ENCODE data around the gene STK39.

Gene STK39

DNA sequence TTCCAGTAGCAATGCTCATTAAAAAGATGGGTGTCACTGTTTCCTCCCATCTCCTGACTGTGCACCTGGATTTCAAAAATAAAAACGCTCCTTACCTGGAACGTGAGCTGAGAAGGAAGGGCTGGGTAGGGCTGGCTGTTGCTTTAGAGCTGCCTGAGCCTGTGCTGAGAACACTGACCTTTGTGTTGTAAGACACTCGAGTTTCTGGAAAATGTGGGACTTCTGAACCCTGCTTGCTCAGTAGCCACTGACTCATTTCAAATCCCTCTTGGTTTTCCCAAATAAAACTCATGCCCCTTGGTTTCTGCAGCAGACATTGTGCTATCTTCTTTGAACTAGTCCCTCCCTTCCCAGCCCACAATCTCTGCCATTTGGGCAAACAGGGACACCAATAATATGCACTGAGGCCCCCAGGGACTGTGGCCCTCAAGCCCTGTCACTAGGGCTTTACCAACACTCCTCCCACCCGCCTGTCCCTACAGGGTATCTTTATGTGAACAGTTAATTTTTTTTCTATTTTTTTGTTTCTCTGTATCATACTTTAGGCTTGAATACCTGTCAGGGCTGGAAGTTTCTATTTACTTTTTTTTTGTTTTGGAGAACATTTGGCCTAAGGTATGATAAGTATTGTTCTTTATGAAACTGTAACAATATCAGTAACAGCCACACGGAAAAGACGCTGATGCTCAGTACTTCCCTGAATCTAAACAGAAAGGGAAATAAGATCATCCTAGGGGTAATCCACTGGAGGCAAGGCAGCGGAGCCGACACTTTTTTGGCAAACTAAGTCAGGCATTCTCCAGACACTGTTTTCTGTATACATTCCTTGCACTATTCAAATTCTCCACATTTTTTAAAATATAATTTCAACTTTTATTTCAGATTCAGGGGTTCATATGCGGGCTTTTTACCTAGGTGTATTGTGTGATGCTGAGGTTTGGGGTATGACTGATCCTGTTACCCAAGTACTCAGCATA lies 280.2 kb downstream of the STK39 start:
- H3K9ac ChIP-seq = no peak overlapping the region
- TF ChIP-seq, protein P1, sequence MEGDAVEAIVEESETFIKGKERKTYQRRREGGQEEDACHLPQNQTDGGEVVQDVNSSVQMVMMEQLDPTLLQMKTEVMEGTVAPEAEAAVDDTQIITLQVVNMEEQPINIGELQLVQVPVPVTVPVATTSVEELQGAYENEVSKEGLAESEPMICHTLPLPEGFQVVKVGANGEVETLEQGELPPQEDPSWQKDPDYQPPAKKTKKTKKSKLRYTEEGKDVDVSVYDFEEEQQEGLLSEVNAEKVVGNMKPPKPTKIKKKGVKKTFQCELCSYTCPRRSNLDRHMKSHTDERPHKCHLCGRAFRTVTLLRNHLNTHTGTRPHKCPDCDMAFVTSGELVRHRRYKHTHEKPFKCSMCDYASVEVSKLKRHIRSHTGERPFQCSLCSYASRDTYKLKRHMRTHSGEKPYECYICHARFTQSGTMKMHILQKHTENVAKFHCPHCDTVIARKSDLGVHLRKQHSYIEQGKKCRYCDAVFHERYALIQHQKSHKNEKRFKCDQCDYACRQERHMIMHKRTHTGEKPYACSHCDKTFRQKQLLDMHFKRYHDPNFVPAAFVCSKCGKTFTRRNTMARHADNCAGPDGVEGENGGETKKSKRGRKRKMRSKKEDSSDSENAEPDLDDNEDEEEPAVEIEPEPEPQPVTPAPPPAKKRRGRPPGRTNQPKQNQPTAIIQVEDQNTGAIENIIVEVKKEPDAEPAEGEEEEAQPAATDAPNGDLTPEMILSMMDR (IDR thresholded peaks at IDR 0.05) = no peak
- H3K79me2 ChIP-seq = no peaks in the 10 kb centered on the region
- no peaks in the 10 kb centered on the region for H3K36me3 ChIP-seq (ENCODE audit: control insufficient read depth, insufficient read depth, low read length)
- no peak overlapping the region for H2AFZ ChIP-seq
- no peak overlapping the region for H3K27ac ChIP-seq
- no peaks in the 10 kb centered on the region for H3K4me1 ChIP-seq
- no peak overlapping the region for H3K4me3 ChIP-seq (ENCODE audit: low read depth, low read length)
- H3K27me3 ChIP-seq (ENCODE audit: control insufficient read depth, insufficient read depth, low read length) = no peaks in the 10 kb centered on the region
- H3K9me3 ChIP-seq (ENCODE audit: control insufficient read depth, low read length) = no peaks in the 10 kb centered on the region
- no peak overlapping the region for H3K4me2 ChIP-seq (ENCODE audit: low read length)

DNA sequence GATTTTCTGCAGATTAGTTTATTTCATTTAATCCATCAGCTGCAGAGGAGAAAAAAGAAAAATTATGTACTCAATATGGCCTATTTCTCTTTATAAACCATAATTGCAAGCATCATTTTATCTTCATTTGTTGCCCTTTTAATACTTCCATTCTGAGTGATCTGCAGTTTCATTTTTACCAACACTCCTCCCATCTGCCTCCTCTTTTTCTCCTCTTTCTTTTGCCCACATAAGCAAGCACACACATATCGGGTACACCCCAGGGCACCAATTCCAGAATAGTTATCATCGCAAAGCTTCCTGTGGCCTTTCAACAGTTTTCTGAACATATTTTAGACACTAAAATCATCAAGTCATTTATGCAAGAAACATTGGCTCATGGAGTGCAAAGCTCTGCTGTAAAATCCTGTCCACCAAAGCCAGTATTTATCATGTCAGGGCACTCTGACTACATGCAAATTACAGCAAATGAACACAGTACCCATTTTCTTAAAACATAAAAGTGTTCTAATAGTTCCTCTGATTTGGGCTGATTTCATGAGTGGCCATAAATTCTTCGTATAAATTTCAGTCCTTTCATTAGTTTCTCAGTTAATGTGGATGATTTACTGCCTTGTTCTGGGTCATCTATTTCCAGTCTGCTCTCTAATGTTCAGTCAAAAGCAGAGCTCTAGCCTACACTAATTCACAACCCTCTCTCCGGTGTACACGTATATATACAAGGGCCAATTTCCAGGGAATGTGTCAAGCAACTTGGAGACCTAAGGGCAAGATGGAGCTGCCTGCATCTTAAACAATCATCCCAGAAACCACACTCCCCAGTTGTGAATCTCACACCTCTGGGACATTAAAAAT lies 281.3 kb downstream of the STK39 start:
- Histone ChIP-seq H2AFZ (no peak overlapping the region), H3K4me2 (ENCODE audit: low read length) (no peak overlapping the region), H3K27me3 (ENCODE audit: control insufficient read depth, insufficient read depth, low read length) (no peaks in the 10 kb centered on the region), H3K9ac (no peak overlapping the region), H3K4me1 (no peaks in the 10 kb centered on the region), H3K27ac (no peak overlapping the region), H3K36me3 (ENCODE audit: control insufficient read depth, insufficient read depth, low read length) (no peaks in the 10 kb centered on the region), H3K9me3 (ENCODE audit: control insufficient read depth, low read length) (no peaks in the 10 kb centered on the region), H3K79me2 (no peaks in the 10 kb centered on the region), H3K4me3 (ENCODE audit: low read depth, low read length) (no peak overlapping the region)
- TF ChIP-seq, protein P1 (IDR thresholded peaks at IDR 0.05) = no peak

DNA sequence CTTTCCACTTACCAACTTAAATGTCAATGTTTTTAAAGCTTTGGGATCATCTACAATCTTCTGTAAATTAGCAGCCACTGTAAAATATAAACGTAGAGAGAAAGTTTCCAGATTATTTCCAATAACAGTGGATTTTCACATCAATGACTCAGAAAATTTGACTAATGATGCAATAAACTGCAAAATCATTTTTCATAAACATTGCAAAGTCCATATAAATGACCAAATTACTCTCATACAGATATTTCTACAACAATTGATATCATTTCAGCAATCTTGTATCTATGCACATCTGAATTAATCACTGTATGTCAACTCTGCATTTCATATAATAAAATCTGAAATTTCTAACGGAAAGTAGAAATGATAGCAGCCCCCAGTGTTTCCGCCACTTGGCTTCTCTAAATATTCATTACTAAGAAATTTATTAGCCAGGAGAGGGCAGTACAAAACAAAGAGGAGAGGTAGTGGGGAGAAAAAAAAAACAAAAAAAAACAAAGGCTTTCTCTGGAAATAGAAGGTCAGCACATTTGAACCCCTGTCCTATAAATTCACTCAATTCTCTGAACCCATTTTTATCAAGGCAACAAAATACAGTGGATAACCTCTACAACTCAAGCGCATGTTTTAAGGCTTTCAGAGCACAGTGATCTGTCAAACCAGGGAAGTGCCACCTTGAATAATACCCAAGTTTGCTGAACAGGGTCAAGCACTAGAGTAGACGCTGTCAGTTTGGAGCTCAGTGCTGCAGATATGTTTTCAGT lies 282.6 kb downstream of the STK39 start:
- Histone ChIP-seq H3K4me1 (no peaks in the 10 kb centered on the region), H2AFZ (no peak overlapping the region), H3K27me3 (ENCODE audit: control insufficient read depth, insufficient read depth, low read length) (no peaks in the 10 kb centered on the region), H3K27ac (no peak overlapping the region), H3K4me2 (ENCODE audit: low read length) (no peak overlapping the region), H3K9ac (no peak overlapping the region), H3K79me2 (no peaks in the 10 kb centered on the region), H3K36me3 (ENCODE audit: control insufficient read depth, insufficient read depth, low read length) (no peaks in the 10 kb centered on the region), H3K9me3 (ENCODE audit: control insufficient read depth, low read length) (no peaks in the 10 kb centered on the region), H3K4me3 (ENCODE audit: low read depth, low read length) (no peak overlapping the region)
- TF ChIP-seq, protein P1 (IDR thresholded peaks at IDR 0.05) = no peak

DNA sequence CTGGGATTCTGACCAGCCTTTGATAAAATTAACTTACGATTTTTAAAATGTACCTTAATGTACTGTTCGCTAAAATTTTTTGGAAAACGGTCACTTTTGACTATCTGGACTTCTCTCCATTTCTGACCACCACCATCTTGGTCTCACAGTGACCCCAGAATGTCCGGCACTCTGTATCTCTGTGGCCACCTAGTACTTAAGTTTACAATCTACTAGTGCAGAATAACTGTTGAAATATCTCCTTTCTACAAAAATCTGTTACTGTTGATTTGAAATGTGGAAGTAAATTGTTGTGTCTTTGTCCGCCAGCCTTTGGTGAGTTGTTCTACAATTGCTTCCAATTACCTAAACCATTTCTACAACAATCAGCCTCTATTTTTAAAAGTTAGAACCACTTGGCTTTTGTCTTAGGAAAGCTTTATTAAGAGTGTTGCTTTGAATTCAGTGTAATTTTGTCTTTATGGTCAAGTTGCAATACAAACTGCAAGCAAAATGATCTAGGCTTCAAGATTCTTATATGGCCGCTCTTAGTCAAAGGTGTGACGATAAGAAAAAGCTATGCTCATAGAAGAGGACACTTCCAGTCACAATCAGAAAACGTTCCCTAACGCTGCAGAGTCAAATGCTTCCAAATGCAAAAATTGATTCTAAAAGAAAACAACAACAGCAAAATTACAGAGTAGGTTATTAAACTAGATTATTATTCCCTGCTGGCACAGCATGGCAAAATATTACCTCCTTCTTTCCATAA lies 283.3 kb downstream of the STK39 start:
- no peaks in the 10 kb centered on the region for H3K27me3 ChIP-seq (ENCODE audit: control insufficient read depth, insufficient read depth, low read length)
- H2AFZ ChIP-seq = no peak overlapping the region
- H3K9ac ChIP-seq = no peak overlapping the region
- no peaks in the 10 kb centered on the region for H3K4me1 ChIP-seq
- no peaks in the 10 kb centered on the region for H3K36me3 ChIP-seq (ENCODE audit: control insufficient read depth, insufficient read depth, low read length)
- TF ChIP-seq, protein P1 (IDR thresholded peaks at IDR 0.05) = no peak
- H3K4me3 ChIP-seq (ENCODE audit: low read depth, low read length) = no peak overlapping the region
- H3K4me2 ChIP-seq (ENCODE audit: low read length) = no peak overlapping the region
- H3K79me2 ChIP-seq = no peaks in the 10 kb centered on the region
- no peaks in the 10 kb centered on the region for H3K9me3 ChIP-seq (ENCODE audit: control insufficient read depth, low read length)
- H3K27ac ChIP-seq = no peak overlapping the region

Data from parathyroid adenoma (tissue), 2 donors.